Neural cell (in vitro differentiated cells): Measurements from ENCODE around the gene SLC5A8. TPM values are rescaled to one million over a fixed set of nuclear protein-coding genes. Genes with fewer than 3 reads are reported as not detected.
"Not testable (repeated sequence)": the region's sequence is repeated elsewhere in the genome, so short reads cannot be mapped to it uniquely, and the experiment has no call there.

ENCODE experiments used
- H2AFZ ChIP-seq: fragments of 200-600, 300-800 bp; sonication (generic), shearing (Covaris generic); 2 replicates; pipeline ENCODE4 v1.6.0; 2014; ENCODE audit warnings: low read depth, mild to moderate bottlenecking, antibody characterized with exemption, low read length, moderate library complexity
- H3F3A ChIP-seq: fragments of 200-600 bp; shearing (Covaris generic); 2 replicates; pipeline ENCODE4 v1.6.1; 2016; ENCODE audit warnings: mild to moderate bottlenecking, moderate library complexity, mixed read lengths, antibody characterized with exemption, low read length; ENCODE audit not compliant: insufficient read depth, poor library complexity, severe bottlenecking
- H3K27ac ChIP-seq: fragments of 200-600, 300-800 bp; sonication (generic), shearing (Covaris generic); 2 replicates; pipeline ENCODE4 v1.5.1; 2014; ENCODE audit warnings: mild to moderate bottlenecking, low read length, moderate library complexity
- H3K27me3 ChIP-seq: fragments of 300-800, 200-600 bp; sonication (generic), shearing (Covaris generic); 2 replicates; pipeline ENCODE4 v1.6.0; 2014; ENCODE audit warnings: mild to moderate bottlenecking, low read depth, low read length, moderate library complexity; ENCODE audit not compliant: insufficient read depth
- H3K36me3 ChIP-seq: fragments of 300-800, 200-600 bp; sonication (generic), shearing (Covaris generic); 2 replicates; pipeline ENCODE4 v1.5.1; 2014; ENCODE audit warnings: mild to moderate bottlenecking, antibody characterized with exemption, low read length, moderate library complexity; ENCODE audit not compliant: insufficient read depth
- H3K4me2 ChIP-seq: fragments of 300-800, 200-600 bp; sonication (generic), shearing (Covaris generic); 2 replicates; pipeline ENCODE4 v1.6.0; 2014; ENCODE audit warnings: mild to moderate bottlenecking, low read length
- H3K4me3 ChIP-seq: fragments of 300-800, 200-600 bp; sonication (generic), shearing (Covaris generic); 2 replicates; pipeline ENCODE4 v1.5.1; 2014; ENCODE audit warnings: mild to moderate bottlenecking, low read length, moderate library complexity
- H3K79me2 ChIP-seq: fragments of 200-600 bp; shearing (Covaris generic); replicated peaks from 2 replicates; pipeline ENCODE4 v1.6.0; 2014; ENCODE audit warnings: mild to moderate bottlenecking, low read length, moderate library complexity; ENCODE audit not compliant: insufficient read depth
- H3K9ac ChIP-seq: fragments of 300-800, 200-600 bp; sonication (generic), shearing (Covaris generic); 2 replicates; pipeline ENCODE4 v1.6.1; 2016; ENCODE audit warnings: mild to moderate bottlenecking, low read length, mixed read lengths
- H3K9me2 ChIP-seq: fragments of 200-600 bp; shearing (Covaris generic); 2 replicates; pipeline ENCODE4 v1.6.1; 2016; ENCODE audit warnings: mild to moderate bottlenecking, low read length, mixed read lengths; ENCODE audit not compliant: insufficient read depth
- H3K9me3 ChIP-seq: fragments of 200-600, 300-800 bp; sonication (generic), shearing (Covaris generic); 2 replicates; pipeline ENCODE4 v1.6.1; 2016; ENCODE audit warnings: mild to moderate bottlenecking, mixed run types, low read length, moderate library complexity, mixed read lengths
- H4K20me1 ChIP-seq: fragments of 200-600 bp; shearing (Covaris generic); 2 replicates; pipeline ENCODE4 v1.6.1; 2016; ENCODE audit warnings: mild to moderate bottlenecking, mixed run types; ENCODE audit not compliant: insufficient read depth
- EP300 ChIP-seq: fragments of 450-650 bp; conservative IDR thresholded peaks from 2 replicates; pipeline ENCODE4 v1.6.1; 2014; ENCODE audit warnings: antibody characterized with exemption, mild to moderate bottlenecking, moderate library complexity; ENCODE audit not compliant: poor library complexity, severe bottlenecking
- EZH2 ChIP-seq: fragments of 200-600, 300-800 bp; shearing (Covaris generic), sonication (generic); IDR thresholded peaks from 2 replicates; pipeline ENCODE4 v1.6.1; 2014; ENCODE audit warnings: antibody characterized with exemption, low read length, borderline replicate concordance, mild to moderate bottlenecking; ENCODE audit not compliant: insufficient read depth, poor library complexity, severe bottlenecking
- MXI1 ChIP-seq: fragments of 450-650 bp; conservative IDR thresholded peaks from 2 replicates; pipeline ENCODE4 v1.6.1; 2014; ENCODE audit warnings: antibody characterized with exemption, mild to moderate bottlenecking; ENCODE audit not compliant: poor library complexity, severe bottlenecking
- SMC3 ChIP-seq: fragments of 450-650 bp; conservative IDR thresholded peaks from 2 replicates; pipeline ENCODE4 v1.6.1; 2014; ENCODE audit warnings: antibody characterized with exemption, mild to moderate bottlenecking, moderate library complexity; ENCODE audit not compliant: poor library complexity
- TAF1 ChIP-seq: IDR thresholded peaks from 2 replicates; pipeline ENCODE4 v1.6.1; 2012; ENCODE audit warnings: low read depth
- polyA plus RNA-seq: library from polyadenylated mRNA; depleted of rRNA; stranded (reverse); fragments of >200 nt; gene quantifications from 2 replicates; pipeline ENCODE4 v1.2.3, GENCODE V29; 2014

SLC5A8 gene
- polyA plus RNA-seq, 1 donor from 2014 or later = 0.12 TPM

- H3K9me2 ChIP-seq, H3K27ac ChIP-seq, H3K79me2 ChIP-seq, H2AFZ ChIP-seq, H3K9ac ChIP-seq, H4K20me1 ChIP-seq, H3K27me3 ChIP-seq, H3K36me3 ChIP-seq, H3K4me2 ChIP-seq, H3K9me3 ChIP-seq, H3K4me3 ChIP-seq, H3F3A ChIP-seq: not testable (repeated sequence)
These were observed 64.1 kb downstream of the SLC5A8 start for GRCh38 chr12:101145777-101146431.

- no peaks in the 10 kb centered on the region for H3K36me3 ChIP-seq
- no peak for TF ChIP-seq EP300
- no peak for TF ChIP-seq SMC3
- no peak overlapping the region for H3K4me3 ChIP-seq
- H3K79me2 ChIP-seq = no peaks in the 10 kb centered on the region
- H3K27ac ChIP-seq = no peak overlapping the region
- no peaks in the 10 kb centered on the region for H4K20me1 ChIP-seq
- no peaks in the 10 kb centered on the region for H3K27me3 ChIP-seq
- no peaks in the 10 kb centered on the region for H3K9me2 ChIP-seq
- no peaks in the 10 kb centered on the region for H3F3A ChIP-seq
- H3K9ac ChIP-seq = no peak overlapping the region
- H3K9me3 ChIP-seq = no peaks in the 10 kb centered on the region
- H3K4me2 ChIP-seq = no peak overlapping the region
- H2AFZ ChIP-seq = no peak overlapping the region
These were observed 82.4 kb downstream of the SLC5A8 start for GRCh38 chr12:101127521-101128219.

GRCh38 chr12:101117842-101118241, 92.2 kb downstream of the SLC5A8 start:
- H3K27me3 ChIP-seq = no peaks in the 10 kb centered on the region
- H3K9me3 ChIP-seq = no peaks in the 10 kb centered on the region
- no peak overlapping the region for H3K27ac ChIP-seq
- TF ChIP-seq EZH2 (no peak), MXI1 (no peak)
- no peak overlapping the region for H3K4me3 ChIP-seq
- H4K20me1 ChIP-seq = no peaks in the 10 kb centered on the region
- no peak overlapping the region for H2AFZ ChIP-seq
- H3K79me2 ChIP-seq = no peaks in the 10 kb centered on the region
- no peak overlapping the region for H3K4me2 ChIP-seq
- no peaks in the 10 kb centered on the region for H3F3A ChIP-seq
- no peak overlapping the region for H3K9ac ChIP-seq
- H3K36me3 ChIP-seq = no peaks in the 10 kb centered on the region
- H3K9me2 ChIP-seq = no peaks in the 10 kb centered on the region

- Histone ChIP-seq H3F3A (no peaks in the 10 kb centered on the region), H3K36me3 (no peaks in the 10 kb centered on the region), H3K4me2 (no peak overlapping the region), H4K20me1 (no peaks in the 10 kb centered on the region), H3K4me3 (no peak overlapping the region), H3K9me3 (no peaks in the 10 kb centered on the region), H3K9me2 (no peaks in the 10 kb centered on the region), H3K27ac (no peak overlapping the region), H3K27me3 (no peaks in the 10 kb centered on the region), H3K9ac (no peak overlapping the region), H2AFZ (no peak overlapping the region), H3K79me2 (no peaks in the 10 kb centered on the region)
- TF ChIP-seq EZH2 (no peak), EP300 (no peak), SMC3 (no peak), TAF1 (no peak)
These were observed 93.1 kb downstream of the SLC5A8 start for GRCh38 chr12:101116911-101117310.
